HepG2 (cell line): ENCODE data around the gene RASA3. TPM values are rescaled to one million over a fixed set of nuclear protein-coding genes. Genes with fewer than 3 reads are reported as not detected.
A peak's percentile ranks its signal among the peaks of the same experiment; 100 is the strongest.

Source experiments
- AHR ChIP-seq: IDR thresholded peaks from 2 replicates; pipeline ENCODE4 v1.6.1; 2018; ENCODE audit warnings: missing genetic modification reagents, missing compliant biosample characterization
- CREM ChIP-seq, 2 experiments: sonication (generic) in 1 of 2; formaldehyde crosslinking in 1 of 2; IDR thresholded peaks; 2 replicates each; pipeline versions ENCODE4 v1.4.0 to v1.6.1; 2016 to 2020; ENCODE audit warnings: antibody characterized with exemption in 1 of 2, mild to moderate bottlenecking in 1 of 2, missing genetic modification reagents in 1 of 2
- HOXD1 ChIP-seq: sonication (generic); formaldehyde crosslinking; IDR thresholded peaks from 2 replicates; pipeline ENCODE4 v1.5.0; 2020; ENCODE audit warnings: missing genetic modification reagents
- KDM1A ChIP-seq: IDR thresholded peaks from 2 replicates; pipeline ENCODE4 v1.6.1; 2016; ENCODE audit warnings: missing compliant biosample characterization
- MEIS1 ChIP-seq: sonication (generic); formaldehyde crosslinking; IDR thresholded peaks from 2 replicates; pipeline ENCODE4 v1.9.0; 2021; ENCODE audit warnings: mild to moderate bottlenecking, missing genetic modification reagents, moderate library complexity, borderline replicate concordance
- MTF2 ChIP-seq: sonication (generic); formaldehyde crosslinking; IDR thresholded peaks from 2 replicates; pipeline ENCODE4 v1.5.0; 2020; ENCODE audit warnings: missing genetic modification reagents, borderline replicate concordance
- RBM39 ChIP-seq: fragments of 200-400 bp; formaldehyde crosslinking; IDR thresholded peaks from one replicate; pipeline ENCODE4 v1.6.1; 2018; ENCODE audit warnings: antibody characterized with exemption, mild to moderate bottlenecking, low read depth, low read length; ENCODE audit not compliant: poor library complexity, severe bottlenecking
- ZBTB3 ChIP-seq: sonication (generic); formaldehyde crosslinking; IDR thresholded peaks from 2 replicates; pipeline ENCODE4 v1.4.0; 2020; ENCODE audit warnings: low read depth, mild to moderate bottlenecking, moderate library complexity, missing genetic modification reagents, borderline replicate concordance
- ZNF101 ChIP-seq: sonication (generic); formaldehyde crosslinking; IDR thresholded peaks from 2 replicates; pipeline ENCODE4 v1.4.0; 2020; ENCODE audit warnings: mild to moderate bottlenecking, low read depth, missing genetic modification reagents, borderline replicate concordance
- ZNF24 ChIP-seq: fragments of 450-650 bp; IDR thresholded peaks from 2 replicates; pipeline ENCODE4 v1.6.1; 2017; ENCODE audit warnings: antibody characterized with exemption, mild to moderate bottlenecking
- ZNF256 ChIP-seq: sonication (generic); formaldehyde crosslinking; conservative IDR thresholded peaks from 2 replicates; pipeline ENCODE4 v1.4.0; 2020; ENCODE audit warnings: missing genetic modification reagents
- ZNF562 ChIP-seq: sonication (generic); formaldehyde crosslinking; IDR thresholded peaks from 2 replicates; pipeline ENCODE4 v1.8.0; 2022; ENCODE audit warnings: missing genetic modification reagents, borderline replicate concordance
- ZNF567 ChIP-seq: sonication (generic); formaldehyde crosslinking; IDR thresholded peaks from 2 replicates; pipeline ENCODE4 v1.8.1; 2023; ENCODE audit warnings: mild to moderate bottlenecking, missing genetic modification reagents, borderline replicate concordance
- ZNF850 ChIP-seq: sonication (generic); formaldehyde crosslinking; conservative IDR thresholded peaks from 2 replicates; pipeline ENCODE4 v1.9.0; 2021; ENCODE audit warnings: mild to moderate bottlenecking, missing genetic modification reagents
- polyA plus RNA-seq, 8 experiments: library from polyadenylated mRNA; depleted of rRNA in 3 of 8; stranded (reverse) in 7 of 8; unstranded in 1 of 8; fragments of >200 nt; fragmentation: Illumina TruSeq in 4 of 8; extraction: Trizol in 4 of 8; gene quantifications; 2 replicates each; pipeline versions ENCODE4 v1.2.1 to v1.2.3, GENCODE V29; 2011 to 2016; ENCODE audit warnings: low read depth in 4 of 8, missing spikeins in 1 of 8, mixed read lengths in 1 of 8; ENCODE audit not compliant: insufficient read depth in 1 of 8
- total RNA-seq, 5 experiments: library from RNA; depleted of rRNA; stranded (reverse); fragments of >200 nt; fragmentation: Illumina TruSeq; extraction: Trizol; gene quantifications; 2 replicates each; pipeline ENCODE4 v1.2.3, GENCODE V29; 2016; ENCODE audit warnings: low read depth in 1 of 5
- TF ChIP-seq, protein P1 (sequence below): sonication (generic); formaldehyde crosslinking; IDR thresholded peaks from 2 replicates; pipeline ENCODE4 v1.5.0; 2020; ENCODE audit warnings: mild to moderate bottlenecking, missing genetic modification reagents, borderline replicate concordance
- TF ChIP-seq, protein P2 (sequence below): sonication (generic); formaldehyde crosslinking; IDR thresholded peaks from 2 replicates; pipeline ENCODE4 v1.4.0; 2020; ENCODE audit warnings: missing genetic modification reagents
- TF ChIP-seq, protein P3 (sequence below): sonication (generic); formaldehyde crosslinking; conservative IDR thresholded peaks from 2 replicates; pipeline ENCODE4 v1.5.0; 2020; ENCODE audit warnings: missing genetic modification reagents

RASA3 gene
- total and polyA plus RNA-seq, 2 of the 13 experiments (the other 11 are each of a cell fraction or from before 2014, with no cell fraction given): 0.05 TPM; not detected in 1

GRCh38 chr13:114161644-114162532 lies 29.5 kb upstream of the RASA3 start (continued):
- TF ChIP-seq, protein P1, sequence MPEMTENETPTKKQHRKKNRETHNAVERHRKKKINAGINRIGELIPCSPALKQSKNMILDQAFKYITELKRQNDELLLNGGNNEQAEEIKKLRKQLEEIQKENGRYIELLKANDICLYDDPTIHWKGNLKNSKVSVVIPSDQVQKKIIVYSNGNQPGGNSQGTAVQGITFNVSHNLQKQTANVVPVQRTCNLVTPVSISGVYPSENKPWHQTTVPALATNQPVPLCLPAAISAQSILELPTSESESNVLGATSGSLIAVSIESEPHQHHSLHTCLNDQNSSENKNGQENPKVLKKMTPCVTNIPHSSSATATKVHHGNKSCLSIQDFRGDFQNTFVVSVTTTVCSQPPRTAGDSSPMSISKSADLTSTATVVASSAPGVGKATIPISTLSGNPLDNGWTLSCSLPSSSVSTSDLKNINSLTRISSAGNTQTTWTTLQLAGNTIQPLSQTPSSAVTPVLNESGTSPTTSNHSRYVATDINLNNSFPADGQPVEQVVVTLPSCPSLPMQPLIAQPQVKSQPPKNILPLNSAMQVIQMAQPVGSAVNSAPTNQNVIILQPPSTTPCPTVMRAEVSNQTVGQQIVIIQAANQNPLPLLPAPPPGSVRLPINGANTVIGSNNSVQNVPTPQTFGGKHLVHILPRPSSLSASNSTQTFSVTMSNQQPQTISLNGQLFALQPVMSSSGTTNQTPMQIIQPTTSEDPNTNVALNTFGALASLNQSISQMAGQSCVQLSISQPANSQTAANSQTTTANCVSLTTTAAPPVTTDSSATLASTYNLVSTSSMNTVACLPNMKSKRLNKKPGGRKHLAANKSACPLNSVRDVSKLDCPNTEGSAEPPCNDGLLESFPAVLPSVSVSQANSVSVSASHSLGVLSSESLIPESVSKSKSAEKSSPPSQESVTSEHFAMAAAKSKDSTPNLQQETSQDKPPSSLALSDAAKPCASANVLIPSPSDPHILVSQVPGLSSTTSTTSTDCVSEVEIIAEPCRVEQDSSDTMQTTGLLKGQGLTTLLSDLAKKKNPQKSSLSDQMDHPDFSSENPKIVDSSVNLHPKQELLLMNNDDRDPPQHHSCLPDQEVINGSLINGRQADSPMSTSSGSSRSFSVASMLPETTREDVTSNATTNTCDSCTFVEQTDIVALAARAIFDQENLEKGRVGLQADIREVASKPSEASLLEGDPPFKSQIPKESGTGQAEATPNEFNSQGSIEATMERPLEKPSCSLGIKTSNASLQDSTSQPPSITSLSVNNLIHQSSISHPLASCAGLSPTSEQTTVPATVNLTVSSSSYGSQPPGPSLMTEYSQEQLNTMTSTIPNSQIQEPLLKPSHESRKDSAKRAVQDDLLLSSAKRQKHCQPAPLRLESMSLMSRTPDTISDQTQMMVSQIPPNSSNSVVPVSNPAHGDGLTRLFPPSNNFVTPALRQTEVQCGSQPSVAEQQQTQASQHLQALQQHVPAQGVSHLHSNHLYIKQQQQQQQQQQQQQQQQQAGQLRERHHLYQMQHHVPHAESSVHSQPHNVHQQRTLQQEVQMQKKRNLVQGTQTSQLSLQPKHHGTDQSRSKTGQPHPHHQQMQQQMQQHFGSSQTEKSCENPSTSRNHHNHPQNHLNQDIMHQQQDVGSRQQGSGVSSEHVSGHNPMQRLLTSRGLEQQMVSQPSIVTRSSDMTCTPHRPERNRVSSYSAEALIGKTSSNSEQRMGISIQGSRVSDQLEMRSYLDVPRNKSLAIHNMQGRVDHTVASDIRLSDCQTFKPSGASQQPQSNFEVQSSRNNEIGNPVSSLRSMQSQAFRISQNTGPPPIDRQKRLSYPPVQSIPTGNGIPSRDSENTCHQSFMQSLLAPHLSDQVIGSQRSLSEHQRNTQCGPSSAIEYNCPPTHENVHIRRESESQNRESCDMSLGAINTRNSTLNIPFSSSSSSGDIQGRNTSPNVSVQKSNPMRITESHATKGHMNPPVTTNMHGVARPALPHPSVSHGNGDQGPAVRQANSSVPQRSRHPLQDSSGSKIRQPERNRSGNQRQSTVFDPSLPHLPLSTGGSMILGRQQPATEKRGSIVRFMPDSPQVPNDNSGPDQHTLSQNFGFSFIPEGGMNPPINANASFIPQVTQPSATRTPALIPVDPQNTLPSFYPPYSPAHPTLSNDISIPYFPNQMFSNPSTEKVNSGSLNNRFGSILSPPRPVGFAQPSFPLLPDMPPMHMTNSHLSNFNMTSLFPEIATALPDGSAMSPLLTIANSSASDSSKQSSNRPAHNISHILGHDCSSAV: no peak
- TF ChIP-seq, protein P2, sequence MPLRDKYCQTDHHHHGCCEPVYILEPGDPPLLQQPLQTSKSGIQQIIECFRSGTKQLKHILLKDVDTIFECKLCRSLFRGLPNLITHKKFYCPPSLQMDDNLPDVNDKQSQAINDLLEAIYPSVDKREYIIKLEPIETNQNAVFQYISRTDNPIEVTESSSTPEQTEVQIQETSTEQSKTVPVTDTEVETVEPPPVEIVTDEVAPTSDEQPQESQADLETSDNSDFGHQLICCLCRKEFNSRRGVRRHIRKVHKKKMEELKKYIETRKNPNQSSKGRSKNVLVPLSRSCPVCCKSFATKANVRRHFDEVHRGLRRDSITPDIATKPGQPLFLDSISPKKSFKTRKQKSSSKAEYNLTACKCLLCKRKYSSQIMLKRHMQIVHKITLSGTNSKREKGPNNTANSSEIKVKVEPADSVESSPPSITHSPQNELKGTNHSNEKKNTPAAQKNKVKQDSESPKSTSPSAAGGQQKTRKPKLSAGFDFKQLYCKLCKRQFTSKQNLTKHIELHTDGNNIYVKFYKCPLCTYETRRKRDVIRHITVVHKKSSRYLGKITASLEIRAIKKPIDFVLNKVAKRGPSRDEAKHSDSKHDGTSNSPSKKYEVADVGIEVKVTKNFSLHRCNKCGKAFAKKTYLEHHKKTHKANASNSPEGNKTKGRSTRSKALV (CRISPR knock-in tag): no peak
- no peak for TF ChIP-seq ZNF562 (CRISPR knock-in tag)
- no peak for TF ChIP-seq ZNF850 (CRISPR knock-in tag)
- TF ChIP-seq MTF2 (CRISPR knock-in tag): no peak
- TF ChIP-seq ZNF256 (CRISPR knock-in tag): no peak
- TF ChIP-seq, protein P3, sequence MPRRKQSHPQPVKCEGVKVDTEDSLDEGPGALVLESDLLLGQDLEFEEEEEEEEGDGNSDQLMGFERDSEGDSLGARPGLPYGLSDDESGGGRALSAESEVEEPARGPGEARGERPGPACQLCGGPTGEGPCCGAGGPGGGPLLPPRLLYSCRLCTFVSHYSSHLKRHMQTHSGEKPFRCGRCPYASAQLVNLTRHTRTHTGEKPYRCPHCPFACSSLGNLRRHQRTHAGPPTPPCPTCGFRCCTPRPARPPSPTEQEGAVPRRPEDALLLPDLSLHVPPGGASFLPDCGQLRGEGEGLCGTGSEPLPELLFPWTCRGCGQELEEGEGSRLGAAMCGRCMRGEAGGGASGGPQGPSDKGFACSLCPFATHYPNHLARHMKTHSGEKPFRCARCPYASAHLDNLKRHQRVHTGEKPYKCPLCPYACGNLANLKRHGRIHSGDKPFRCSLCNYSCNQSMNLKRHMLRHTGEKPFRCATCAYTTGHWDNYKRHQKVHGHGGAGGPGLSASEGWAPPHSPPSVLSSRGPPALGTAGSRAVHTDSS: no peak
- no peak for TF ChIP-seq KDM1A (CRISPR knock-in tag)
- no peak for TF ChIP-seq AHR
- peak; percentile 30; the same call in 1 of the 2 replicates for TF ChIP-seq CREM (IDR thresholded peaks at IDR 0.05)
- no peak for TF ChIP-seq CREM (CRISPR knock-in tag; IDR thresholded peaks at IDR 0.05)
- TF ChIP-seq ZBTB3 (CRISPR knock-in tag): no peak
- no peak for TF ChIP-seq ZNF24
- no peak for TF ChIP-seq ZNF101
- TF ChIP-seq ZNF567 (CRISPR knock-in tag): no peak
- no peak for TF ChIP-seq RBM39
- no peak for TF ChIP-seq MEIS1 (CRISPR knock-in tag)
- TF ChIP-seq HOXD1 (CRISPR knock-in tag): no peak
